A673 (cell line): ENCODE measurements around the gene CAP2. TPM values are rescaled to one million over a fixed set of nuclear protein-coding genes. Genes with fewer than 3 reads are reported as not detected.

Source experiments
- BruUV-seq: library from RNA; stranded (reverse); fragments of 400-500 nt; replicated peaks from 2 replicates; lab custom pipeline; 2021; lab: Mats Ljungman, UMichigan
- CTCF ChIA-PET: fragments of 300-600 bp; sonication (Branson Sonifier 250); formaldehyde crosslinking; loops from one replicate; lab custom pipeline; 2022; ENCODE audit warnings: antibody characterized with exemption; lab: Charles Lee
- POLR2A ChIA-PET: fragments of 300-600 bp; sonication (Branson Sonifier 250); formaldehyde crosslinking; loops from one replicate; lab custom pipeline; 2022; ENCODE audit warnings: antibody characterized with exemption; ENCODE audit not compliant: low non-redundant PET; lab: Charles Lee
- DNase-seq: peaks from one replicate; pipeline ENCODE4 v3.0.0-alpha.2; 2015; ENCODE audit warnings: low spot score
- H3K27ac ChIP-seq: fragments of 200-600 bp; sonication (generic); 2 replicates; pipeline ENCODE4 v1.5.1; 2016; ENCODE audit warnings: mixed run types, low read depth, mild to moderate bottlenecking, mixed read lengths, antibody characterized with exemption, low read length; ENCODE audit not compliant: poor library complexity, severe bottlenecking
- H3K27me3 ChIP-seq: fragments of 200-600 bp; sonication (generic); replicated peaks from 2 replicates; pipeline ENCODE4 v1.6.1; 2017; ENCODE audit warnings: mixed run types, low read depth, mild to moderate bottlenecking, mixed read lengths, antibody characterized with exemption, low read length; ENCODE audit not compliant: insufficient read depth, poor library complexity
- H3K36me3 ChIP-seq: fragments of 200-600 bp; sonication (generic); 2 replicates; pipeline ENCODE4 v1.6.1; 2016; ENCODE audit warnings: mixed run types, mild to moderate bottlenecking, mixed read lengths, antibody characterized with exemption, low read length; ENCODE audit not compliant: insufficient read depth, poor library complexity, severe bottlenecking
- H3K4me1 ChIP-seq: fragments of 200-600 bp; sonication (generic); 2 replicates; pipeline ENCODE4 v1.6.1; 2017; ENCODE audit warnings: mixed run types, mild to moderate bottlenecking, mixed read lengths, antibody characterized with exemption, low read length; ENCODE audit not compliant: insufficient read depth, poor library complexity, severe bottlenecking
- H3K4me3 ChIP-seq: fragments of 200-600 bp; sonication (generic); 2 replicates; pipeline ENCODE4 v1.5.1; 2016; ENCODE audit warnings: low read depth, mixed run types, mild to moderate bottlenecking, mixed read lengths, low read length; ENCODE audit not compliant: poor library complexity, severe bottlenecking
- H3K9me3 ChIP-seq: fragments of 200-600 bp; sonication (generic); 2 replicates; pipeline ENCODE4 v1.6.1; 2016; ENCODE audit warnings: mixed run types, low read depth, mild to moderate bottlenecking, mixed read lengths, antibody characterized with exemption, low read length; ENCODE audit not compliant: poor library complexity, severe bottlenecking
- CTCF ChIP-seq: fragments of 300-800, 200-600 bp; sonication (generic); conservative IDR thresholded peaks from 2 replicates; pipeline ENCODE4 v1.5.1; 2017; ENCODE audit warnings: low read depth, mild to moderate bottlenecking, antibody characterized with exemption, low read length, moderate library complexity, mixed read lengths
- EZH2 ChIP-seq: fragments of 200-600 bp; sonication (generic); IDR thresholded peaks from 2 replicates; pipeline ENCODE4 v1.6.1; 2017; ENCODE audit warnings: borderline replicate concordance, low read depth, mild to moderate bottlenecking, mixed read lengths, antibody characterized with exemption, low read length; ENCODE audit not compliant: poor library complexity, severe bottlenecking
- intact Hi-C: fragments of 100-400 bp; cut with micrococcal nuclease; formaldehyde crosslinking; loops from one replicate; pipeline ENCODE4 v1.10.0; 2022; ENCODE audit not compliant: unreplicated experiment
- total RNA-seq: library from RNA; stranded (reverse); gene quantifications from 2 replicates; pipeline ENCODE4 v1.2.3, GENCODE V29; 2021

Gene CAP2
- total RNA-seq, 1 experiment from 2014 or later = 20.8 TPM

- DNase-seq = no peak
- H3K4me3 ChIP-seq = no peak overlapping the region
- ChIA-PET CTCF (no interaction called here), POLR2A (no interaction called here)
- peaks cover 19% of the 10 kb centered on the region for H3K36me3 ChIP-seq
- H3K27ac ChIP-seq = no peak overlapping the region
- BruUV-seq = no TSS peak
- intact Hi-C loops = no loop called here
- peaks cover 13% of the 10 kb centered on the region for H3K4me1 ChIP-seq
- no peaks in the 10 kb centered on the region for H3K9me3 ChIP-seq
- H3K27me3 ChIP-seq = no peaks in the 10 kb centered on the region
- no peak for TF ChIP-seq EZH2
- no peak for TF ChIP-seq CTCF
Measured at GRCh38 chr6:17606606-17607005, 213.2 kb downstream of the CAP2 start.

Other genes starting within 250 kb of the CAP2 start
- 0.24 and 0.55 TPM in 2 replicates for gene RBM24, start 112.2 kb upstream of the CAP2 start, total RNA-seq
- gene FAM8A1, start 206.7 kb downstream of the CAP2 start, total RNA-seq = 15.7 and 16.2 TPM in 2 replicates